Natural killer cell (primary cell): ENCODE measurements around the gene ZNF600. TPM values are rescaled to one million over a fixed set of nuclear protein-coding genes. Genes with fewer than 3 reads are reported as not detected.
A peak's percentile ranks its signal among the peaks of the same experiment; 100 is the strongest.
"Not testable (repeated sequence)": the region's sequence is repeated elsewhere in the genome, so short reads cannot be mapped to it uniquely, and the experiment has no call there.

Experiments
- ATAC-seq, 3 donors: fragments of 150-1000 bp in 2 of 3; fragments of 200-7000 bp in 1 of 3; cut with Tn5 transposase; 1 replicate in 1 of 3; 2 replicates in 2 of 3; pipeline ENCODE4 v1.10.0; 2021; ENCODE audit warnings: mild to moderate bottlenecking in 2 of 3, moderate library complexity in 2 of 3
- DNase-seq, 2 donors: peaks; one replicate each; pipeline versions ENCODE4 v3.0.0 to v3.0.0-alpha.2; 2013 to 2021; ENCODE audit warnings: mixed read lengths in 1 of 2
- H3K27ac ChIP-seq: one replicate; pipeline ENCODE4 v1.5.1; 2013; ENCODE audit warnings: mild to moderate bottlenecking, low read length
- H3K27me3 ChIP-seq: one replicate; pipeline ENCODE4 v1.6.1; 2013; ENCODE audit warnings: low read length; ENCODE audit not compliant: control insufficient read depth, insufficient read depth
- H3K36me3 ChIP-seq: one replicate; pipeline ENCODE4 v1.6.1; 2013; ENCODE audit warnings: low read length; ENCODE audit not compliant: control insufficient read depth, insufficient read depth
- H3K4me1 ChIP-seq: one replicate; pipeline ENCODE4 v1.6.1; 2013; ENCODE audit warnings: low read length; ENCODE audit not compliant: control insufficient read depth, insufficient read depth
- H3K4me3 ChIP-seq: one replicate; pipeline ENCODE4 v1.5.1; 2013; ENCODE audit warnings: low read length
- H3K9me3 ChIP-seq: one replicate; pipeline ENCODE4 v1.6.1; 2013; ENCODE audit warnings: low read length; ENCODE audit not compliant: control insufficient read depth, insufficient read depth
- H3K27ac Mint-ChIP-seq, 2 donors: one replicate each; pipeline ENCODE4 v1.8.0; 2022; ENCODE audit warnings: mild to moderate bottlenecking in 2 of 2, mixed read lengths in 2 of 2, moderate library complexity in 1 of 2
- H3K27me3 Mint-ChIP-seq, 2 donors: one replicate each; pipeline ENCODE4 v1.8.0; 2022; ENCODE audit warnings: low read depth in 2 of 2, mixed read lengths in 2 of 2
- H3K36me3 Mint-ChIP-seq: one replicate; pipeline ENCODE4 v1.8.0; 2022; ENCODE audit warnings: mixed read lengths
- H3K4me1 Mint-ChIP-seq, 2 donors: one replicate each; pipeline ENCODE4 v1.8.0; 2022; ENCODE audit warnings: mixed read lengths in 2 of 2
- H3K4me3 Mint-ChIP-seq: one replicate; pipeline ENCODE4 v1.8.0; 2022; ENCODE audit warnings: mild to moderate bottlenecking, moderate library complexity, mixed read lengths
- H3K9me3 Mint-ChIP-seq, 2 donors: one replicate each; pipeline ENCODE4 v1.8.0; 2022; ENCODE audit warnings: mixed read lengths in 2 of 2
- WGBS: methylation state at CpG from one replicate; pipeline ENCODE4 v1.1.7; 2013; ENCODE audit warnings: missing lambda C conversion rate; ENCODE audit not compliant: insufficient coverage; 5-methylcytosine and 5-hydroxymethylcytosine counted together
- intact Hi-C: fragments of 100-400 bp; cut with micrococcal nuclease; formaldehyde crosslinking; loops from one replicate; pipeline ENCODE4 v1.14.2; 2022
- total RNA-seq, 4 donors: library from RNA; stranded (reverse); fragments of 120-200 nt in 1 of 4; gene quantifications; one replicate each; pipeline versions ENCODE4 v1.2.3 to v1.2.4, GENCODE V29; 2013 to 2022
- TF ChIP-seq, protein P1 (sequence below): fragments of 200-600 bp; IDR thresholded peaks from one replicate; pipeline ENCODE4 v1.8.0; 2022; ENCODE audit warnings: antibody characterized with exemption

The ZNF600 gene
- total RNA-seq, 3 donors from 2014 or later (not counting 1 experiment from before 2014, with no cell fraction given), result 28.8 to 157 (median 73.1) TPM

DNA sequence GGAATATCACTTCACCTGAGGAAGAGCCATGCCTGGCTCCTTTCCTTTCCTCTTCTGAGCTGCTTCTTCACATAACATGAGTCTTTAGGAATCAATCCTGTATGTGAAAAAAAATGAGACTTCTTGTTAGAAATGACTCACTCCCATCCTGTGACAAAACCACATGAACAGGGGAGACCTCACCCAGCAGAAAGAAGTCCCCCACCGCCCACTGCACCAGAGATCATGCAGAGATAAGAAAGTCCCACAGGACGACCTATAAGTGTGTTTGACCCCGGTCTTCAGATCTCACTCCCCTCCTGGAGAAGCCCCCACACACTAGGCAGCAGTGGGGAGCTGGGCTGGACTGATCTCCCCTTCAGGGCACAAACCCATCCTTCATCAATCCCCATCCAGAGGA, 7.8 kb downstream of the ZNF600 start:
- H3K9me3 ChIP-seq, result no peaks in the 10 kb centered on the region
- 2% methylated on average over 3 of the region's 3 CpGs for WGBS
- H3K4me1 Mint-ChIP-seq, result peaks cover 50 to 67% of the 10 kb centered on the region in 2 donors
- DNase-seq (peak; percentile 54 to 62), ATAC-seq (peak; percentile 83 to 88 (median 88))
- intact Hi-C loops, result no loop called here
- peak overlapping the region; percentile 88 to 89 for H3K27ac Mint-ChIP-seq
- H3K27me3 ChIP-seq, result no peaks in the 10 kb centered on the region
- peaks cover 7% of the 10 kb centered on the region for H3K36me3 Mint-ChIP-seq
- H3K36me3 ChIP-seq, result peaks cover 30% of the 10 kb centered on the region
- H3K4me3 Mint-ChIP-seq, result peak overlapping the region; percentile 86
- TF ChIP-seq, protein P1, sequence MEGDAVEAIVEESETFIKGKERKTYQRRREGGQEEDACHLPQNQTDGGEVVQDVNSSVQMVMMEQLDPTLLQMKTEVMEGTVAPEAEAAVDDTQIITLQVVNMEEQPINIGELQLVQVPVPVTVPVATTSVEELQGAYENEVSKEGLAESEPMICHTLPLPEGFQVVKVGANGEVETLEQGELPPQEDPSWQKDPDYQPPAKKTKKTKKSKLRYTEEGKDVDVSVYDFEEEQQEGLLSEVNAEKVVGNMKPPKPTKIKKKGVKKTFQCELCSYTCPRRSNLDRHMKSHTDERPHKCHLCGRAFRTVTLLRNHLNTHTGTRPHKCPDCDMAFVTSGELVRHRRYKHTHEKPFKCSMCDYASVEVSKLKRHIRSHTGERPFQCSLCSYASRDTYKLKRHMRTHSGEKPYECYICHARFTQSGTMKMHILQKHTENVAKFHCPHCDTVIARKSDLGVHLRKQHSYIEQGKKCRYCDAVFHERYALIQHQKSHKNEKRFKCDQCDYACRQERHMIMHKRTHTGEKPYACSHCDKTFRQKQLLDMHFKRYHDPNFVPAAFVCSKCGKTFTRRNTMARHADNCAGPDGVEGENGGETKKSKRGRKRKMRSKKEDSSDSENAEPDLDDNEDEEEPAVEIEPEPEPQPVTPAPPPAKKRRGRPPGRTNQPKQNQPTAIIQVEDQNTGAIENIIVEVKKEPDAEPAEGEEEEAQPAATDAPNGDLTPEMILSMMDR, result no peak
- no peaks in the 10 kb centered on the region for H3K27me3 Mint-ChIP-seq
- peak overlapping the region; percentile 72 for H3K27ac ChIP-seq
- H3K4me1 ChIP-seq, result peaks cover 58% of the 10 kb centered on the region
- no peak overlapping the region for H3K4me3 ChIP-seq
- H3K9me3 Mint-ChIP-seq, result no peaks in the 10 kb centered on the region

DNA sequence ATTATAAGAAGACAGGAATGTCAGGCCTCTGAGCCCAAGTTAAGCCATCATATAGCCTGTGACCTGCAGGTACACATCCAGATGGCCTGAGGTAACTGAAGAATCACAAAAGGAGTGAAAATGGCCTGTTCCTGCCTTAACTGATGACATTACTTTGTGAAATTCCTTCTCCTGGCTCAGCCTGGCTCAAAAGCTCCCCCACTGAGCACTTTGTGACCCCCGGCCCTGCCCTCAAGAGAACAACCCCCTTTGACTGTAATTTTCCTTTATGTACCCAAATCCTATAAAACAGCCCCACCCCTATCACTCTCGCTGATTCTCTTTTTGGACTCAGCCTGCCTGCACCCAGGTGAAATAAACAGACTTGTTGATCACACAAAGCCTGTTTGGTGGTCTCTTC, 30.1 kb downstream of the ZNF600 start:
- H3K36me3 Mint-ChIP-seq, H3K27ac Mint-ChIP-seq, H3K4me3 ChIP-seq, H3K4me3 Mint-ChIP-seq, H3K27ac ChIP-seq, H3K27me3 ChIP-seq, ATAC-seq, H3K36me3 ChIP-seq, DNase-seq, H3K4me1 ChIP-seq, H3K4me1 Mint-ChIP-seq, H3K9me3 Mint-ChIP-seq, intact Hi-C loops, H3K27me3 Mint-ChIP-seq: not testable (repeated sequence)
- peaks cover 14% of the 10 kb centered on the region for H3K9me3 ChIP-seq
- 88% methylated on average over 2 of the region's 2 CpGs for WGBS

DNA sequence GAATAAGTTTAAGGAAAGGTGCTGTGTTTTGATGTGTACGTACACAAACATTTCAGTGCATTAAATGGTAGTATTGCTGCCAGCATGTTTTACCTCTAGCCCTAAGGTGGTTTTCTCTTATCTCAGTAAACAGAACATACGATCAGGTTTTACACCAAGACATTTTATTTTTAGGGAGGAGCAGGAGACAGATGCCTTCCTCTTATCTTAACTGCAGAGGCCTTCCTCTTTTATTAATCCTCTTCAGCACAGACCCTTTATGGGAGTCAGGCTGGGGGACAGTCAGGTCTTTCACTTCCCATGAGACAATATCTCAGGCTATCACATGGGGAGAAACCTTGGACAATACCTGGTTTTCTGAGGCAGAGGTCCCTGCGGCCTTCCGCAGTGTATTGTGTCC, 36.8 kb downstream of the ZNF600 start:
- Histone ChIP-seq H3K27ac (no peak overlapping the region), H3K9me3 (no peaks in the 10 kb centered on the region), H3K27me3 (no peaks in the 10 kb centered on the region), H3K36me3 (no peaks in the 10 kb centered on the region), H3K4me1 (peaks cover 8% of the 10 kb centered on the region), H3K4me3 (no peak overlapping the region)
- no peak overlapping the region for H3K4me3 Mint-ChIP-seq
- H3K4me1 Mint-ChIP-seq, result peaks cover 15 to 33% of the 10 kb centered on the region in 2 donors
- WGBS, result 100% methylated on average over 1 of the region's 4 CpGs
- no peaks in the 10 kb centered on the region for H3K36me3 Mint-ChIP-seq
- ATAC-seq (no peak), DNase-seq (no peak)
- peak overlapping the region in 1 of 2 donors; percentile 50 for H3K27ac Mint-ChIP-seq
- TF ChIP-seq, protein P1, result no peak
- no peaks in the 10 kb centered on the region for H3K27me3 Mint-ChIP-seq
- intact Hi-C loops, result loop anchor here (5.0 to 10.0 kb wide), 5 partner anchors 38 to 502 kb away; partner anchors contain the start of gene ZNF600
- no peaks in the 10 kb centered on the region for H3K9me3 Mint-ChIP-seq

DNA sequence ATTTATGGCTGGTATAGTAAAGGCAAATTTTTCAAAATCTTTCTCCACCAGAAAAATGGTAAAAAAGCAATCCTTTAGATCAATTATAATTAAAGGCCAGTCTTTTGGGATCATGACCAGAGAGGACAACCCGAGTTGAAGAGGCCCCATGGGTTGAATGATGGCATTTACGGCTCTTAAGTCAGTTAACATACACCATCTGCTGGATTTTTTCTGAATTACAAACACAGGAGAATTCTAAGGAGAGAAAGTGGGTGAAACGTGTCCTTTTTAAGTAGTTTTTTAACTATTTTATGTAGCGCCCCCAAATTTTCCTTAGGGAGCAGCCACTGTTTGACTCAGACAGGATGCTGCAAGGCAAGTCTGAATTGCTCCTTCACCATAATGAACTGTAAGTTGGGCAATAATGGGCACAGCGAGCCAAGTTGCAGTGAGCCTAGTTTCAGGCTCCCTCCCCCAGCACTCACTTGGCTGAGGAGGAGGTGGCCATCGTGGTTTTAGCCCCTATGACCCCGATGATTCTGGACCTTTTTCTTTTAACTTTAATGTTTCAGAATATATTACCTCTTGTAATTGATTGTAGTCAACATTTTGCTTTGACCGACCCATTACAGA, 38.1 kb downstream of the ZNF600 start:
- TF ChIP-seq, protein P1, result peak; percentile 24
- DNase-seq (peak in 1 of 2 donors; percentile 76), ATAC-seq (peak in 2 of 3 donors; percentile 40 to 49)
- H3K27ac Mint-ChIP-seq, result peak overlapping the region; percentile 50 to 95
- H3K27me3 Mint-ChIP-seq, result no peaks in the 10 kb centered on the region
- H3K4me3 Mint-ChIP-seq, result no peak overlapping the region
- H3K27ac ChIP-seq, result no peak overlapping the region
- H3K4me1 ChIP-seq, result peaks cover 8% of the 10 kb centered on the region
- peaks cover 20 to 34% of the 10 kb centered on the region in 2 donors for H3K4me1 Mint-ChIP-seq
- WGBS, result 48% methylated on average over 6 of the region's 8 CpGs
- no peak overlapping the region for H3K4me3 ChIP-seq
- no peaks in the 10 kb centered on the region for H3K36me3 ChIP-seq
- no peaks in the 10 kb centered on the region for H3K9me3 ChIP-seq
- no peaks in the 10 kb centered on the region for H3K36me3 Mint-ChIP-seq
- H3K9me3 Mint-ChIP-seq, result no peaks in the 10 kb centered on the region
- intact Hi-C loops, result loop anchor here (5.0 to 10.0 kb wide), 5 partner anchors 39 to 501 kb away; partner anchors contain the start of gene ZNF600
- no peaks in the 10 kb centered on the region for H3K27me3 ChIP-seq

DNA sequence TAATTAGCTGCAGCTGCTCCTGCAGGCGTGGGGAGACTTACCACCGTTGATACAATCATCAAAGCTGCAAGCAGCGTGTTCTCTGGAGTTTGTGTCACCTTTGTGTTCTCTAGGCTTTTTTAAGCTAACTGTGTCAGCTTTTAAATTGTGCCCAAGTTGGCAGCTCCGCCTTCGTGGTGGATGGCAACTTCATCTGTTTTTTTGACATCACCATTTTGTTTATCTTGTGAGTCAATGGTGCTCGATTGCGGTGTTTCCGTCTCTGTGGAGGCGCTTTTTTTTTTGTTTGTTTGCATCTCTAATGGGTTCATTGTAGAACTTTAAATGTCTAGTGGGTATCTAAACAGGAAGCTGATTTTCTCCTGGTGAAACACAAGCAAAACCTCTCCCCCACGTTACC, 40.7 kb downstream of the ZNF600 start:
- peak; percentile 39 to 66 for DNase-seq
- intact Hi-C loops, result loop anchor here (5.0 to 10.0 kb wide), 5 partner anchors 41 to 499 kb away; partner anchors contain the start of gene ZNF600
- not testable (repeated sequence) for H3K36me3 Mint-ChIP-seq, H3K9me3 ChIP-seq, H3K9me3 Mint-ChIP-seq, H3K36me3 ChIP-seq, H3K27me3 ChIP-seq, H3K4me3 ChIP-seq, H3K27me3 Mint-ChIP-seq
- Histone ChIP-seq H3K27ac (peak overlapping the region; percentile 74), H3K4me1 (peaks cover 26% of the 10 kb centered on the region)
- peak; percentile 77 to 91 (median 91) for ATAC-seq
- Mint-ChIP-seq H3K4me3 (peak overlapping the region; percentile 68), H3K4me1 (peaks cover 36 to 48% of the 10 kb centered on the region in 2 donors), H3K27ac (peak overlapping the region; percentile 90 to 95)
- WGBS, result 29% methylated on average over 9 of the region's 10 CpGs
